ENCODE data around the gene HIPK2.

Gene HIPK2

GRCh38 chr7:139725077-139725476 is 52.7 kb downstream of the HIPK2 start:
- Histone ChIP-seq H3K9ac (peak overlapping the region in 1 of 11 experiments; percentile 46; a peak in 1 of 22 replicates), H3K4me1 (peaks cover 45 to 85% (median 68%) of the 10 kb centered on the region in 10 experiments), H3K36me3 (peaks cover 11 to 59% (median 22%) of the 10 kb centered on the region in 11 experiments; a peak in 21 of 22 replicates), H3K4me3 (no peak overlapping the region), H4K20me1 (peaks cover 14 to 100% (median 50%) of the 10 kb centered on the region in 11 experiments), H3K27ac (peak overlapping the region in 8 of 11 experiments; percentile 3 to 73 (median 42); a peak in 13 of 22 replicates), H3K9me3 (replicated peaks in 1 of 11) (peaks cover 0 to 17% (median 8%) of the 10 kb centered on the region in 11 experiments; a peak in 9 of 22 replicates), H3K4me2 (peak overlapping the region; percentile 40 to 70 (median 59); a peak in 21 of 22 replicates), H3K27me3 (no peaks in the 10 kb centered on the region)
- TF ChIP-seq Cebpa-rat (IDR thresholded peaks at IDR 0.05): no peak

- H3K27me3 ChIP-seq: no peaks in the 10 kb centered on the region
- no peak for TF ChIP-seq Cebpa-rat (IDR thresholded peaks at IDR 0.05)
- no peak overlapping the region for H3K9ac ChIP-seq
- H3K4me1 ChIP-seq: peaks cover 58 to 96% (median 84%) of the 10 kb centered on the region in 10 experiments
- H3K9me3 ChIP-seq (replicated peaks in 1 of 11): peaks cover 0 to 8% (median 0%) of the 10 kb centered on the region in 11 experiments; a peak in 1 of 22 replicates
- H4K20me1 ChIP-seq: peaks cover 14 to 100% (median 68%) of the 10 kb centered on the region in 11 experiments; a peak in 20 of 22 replicates
- H3K4me2 ChIP-seq: peak overlapping the region in 4 of 11 experiments; percentile 5 to 39 (median 26); a peak in 6 of 22 replicates
- H3K36me3 ChIP-seq: peaks cover 0 to 40% (median 0%) of the 10 kb centered on the region in 11 experiments; a peak in 6 of 22 replicates
- no peak overlapping the region for H3K27ac ChIP-seq
- H3K4me3 ChIP-seq: no peak overlapping the region
These were observed 55.2 kb downstream of the HIPK2 start for GRCh38 chr7:139722604-139723003.

- peaks cover 14 to 99% (median 61%) of the 10 kb centered on the region in 11 experiments; a peak in 20 of 22 replicates for H4K20me1 ChIP-seq
- TF ChIP-seq Cebpa-rat (IDR thresholded peaks at IDR 0.05): no peak
- H3K27ac ChIP-seq: peak overlapping the region in 1 of 11 experiments; percentile 11; a peak in 1 of 22 replicates
- H3K4me1 ChIP-seq: peaks cover 50 to 96% (median 83%) of the 10 kb centered on the region in 10 experiments
- peaks cover under 1 to 40% (median 6%) of the 10 kb centered on the region in 11 experiments for H3K36me3 ChIP-seq
- H3K9ac ChIP-seq: no peak overlapping the region
- no peaks in the 10 kb centered on the region for H3K27me3 ChIP-seq
- H3K4me3 ChIP-seq: no peak overlapping the region
- peak overlapping the region in 8 of 11 experiments; percentile 1 to 78 (median 57); a peak in 11 of 22 replicates for H3K4me2 ChIP-seq
- peaks cover 0 to 8% (median 0%) of the 10 kb centered on the region in 11 experiments; a peak in 2 of 22 replicates for H3K9me3 ChIP-seq (replicated peaks in 1 of 11)
These were observed 56.0 kb downstream of the HIPK2 start for GRCh38 chr7:139721821-139722220.

GRCh38 chr7:139721417-139721816 is 56.4 kb downstream of the HIPK2 start:
- Histone ChIP-seq H3K9ac (no peak overlapping the region), H3K27ac (peak overlapping the region in 1 of 11 experiments; percentile 11; a peak in 1 of 22 replicates)
- TF ChIP-seq Cebpa-rat (IDR thresholded peaks at IDR 0.05): no peak

GRCh38 chr7:139720705-139721231 is 57.0 kb downstream of the HIPK2 start:
- H3K4me3 ChIP-seq: no peak overlapping the region
- H3K27me3 ChIP-seq: no peaks in the 10 kb centered on the region
- peak overlapping the region in 6 of 11 experiments; percentile 50 to 78 (median 66); a peak in 10 of 22 replicates for H3K4me2 ChIP-seq
- peak overlapping the region in 5 of 11 experiments; percentile 15 to 72 (median 35); a peak in 3 of 22 replicates for H3K27ac ChIP-seq
- H3K9ac ChIP-seq: no peak overlapping the region
- peaks cover 0 to 8% (median 0%) of the 10 kb centered on the region in 11 experiments; a peak in 3 of 22 replicates for H3K9me3 ChIP-seq (replicated peaks in 1 of 11)
- peaks cover 44 to 93% (median 73%) of the 10 kb centered on the region in 10 experiments for H3K4me1 ChIP-seq
- peaks cover 11 to 43% (median 16%) of the 10 kb centered on the region in 11 experiments for H3K36me3 ChIP-seq
- peaks cover 7 to 98% (median 50%) of the 10 kb centered on the region in 11 experiments; a peak in 19 of 22 replicates for H4K20me1 ChIP-seq
- no peak for TF ChIP-seq Cebpa-rat (IDR thresholded peaks at IDR 0.05)

More at GRCh38 chr7:139721417-139721816, 56.4 kb downstream of the HIPK2 start:
- H4K20me1 ChIP-seq: peaks cover 11 to 98% (median 57%) of the 10 kb centered on the region in 11 experiments; a peak in 19 of 22 replicates
- H3K4me3 ChIP-seq: no peak overlapping the region
- peaks cover 46 to 93% (median 79%) of the 10 kb centered on the region in 10 experiments for H3K4me1 ChIP-seq
- H3K9me3 ChIP-seq (replicated peaks in 1 of 11): peaks cover 0 to 8% (median 0%) of the 10 kb centered on the region in 11 experiments; a peak in 3 of 22 replicates
- peak overlapping the region in 8 of 11 experiments; percentile 1 to 78 (median 57); a peak in 12 of 22 replicates for H3K4me2 ChIP-seq
- H3K27me3 ChIP-seq: no peaks in the 10 kb centered on the region
- H3K36me3 ChIP-seq: peaks cover 5 to 42% (median 10%) of the 10 kb centered on the region in 11 experiments

GRCh38 chr7:139720186-139720585 is 57.6 kb downstream of the HIPK2 start:
- Histone ChIP-seq H3K4me3 (no peak overlapping the region), H3K4me2 (peak overlapping the region in 7 of 11 experiments; percentile 50 to 78 (median 68); a peak in 13 of 22 replicates), H3K9ac (no peak overlapping the region), H3K36me3 (peaks cover 17 to 43% (median 22%) of the 10 kb centered on the region in 11 experiments), H3K4me1 (peaks cover 44 to 93% (median 71%) of the 10 kb centered on the region in 10 experiments), H3K27ac (peak overlapping the region in 6 of 11 experiments; percentile 48 to 78 (median 63); a peak in 9 of 22 replicates), H3K9me3 (replicated peaks in 1 of 11) (peaks cover 0 to 8% (median 0%) of the 10 kb centered on the region in 11 experiments; a peak in 3 of 22 replicates), H3K27me3 (no peaks in the 10 kb centered on the region), H4K20me1 (peaks cover under 1 to 98% (median 45%) of the 10 kb centered on the region in 11 experiments; a peak in 17 of 22 replicates)
- no peak for TF ChIP-seq Cebpa-rat (IDR thresholded peaks at IDR 0.05)

GRCh38 chr7:139718859-139719258 is 58.9 kb downstream of the HIPK2 start:
- Histone ChIP-seq H3K9me3 (replicated peaks in 1 of 11) (peaks cover 0 to 8% (median 0%) of the 10 kb centered on the region in 11 experiments; a peak in 3 of 22 replicates), H3K27me3 (no peaks in the 10 kb centered on the region), H3K36me3 (peaks cover 19 to 47% (median 28%) of the 10 kb centered on the region in 11 experiments), H3K4me3 (no peak overlapping the region), H4K20me1 (peaks cover 0 to 97% (median 37%) of the 10 kb centered on the region in 11 experiments; a peak in 13 of 22 replicates), H3K4me1 (peaks cover 51 to 97% (median 80%) of the 10 kb centered on the region in 10 experiments), H3K27ac (peak overlapping the region in 10 of 11 experiments; percentile 25 to 78 (median 58); a peak in 20 of 22 replicates), H3K9ac (peak overlapping the region in 4 of 11 experiments; percentile 2 to 48 (median 31); a peak in 4 of 22 replicates), H3K4me2 (peak overlapping the region; percentile 33 to 78 (median 62))
- TF ChIP-seq Cebpa-rat (IDR thresholded peaks at IDR 0.05): peak in 9 of 11 experiments; percentile 9 to 81 (median 51); a peak in 11 of 22 replicates

- Histone ChIP-seq H3K4me1 (peaks cover 58 to 97% (median 80%) of the 10 kb centered on the region in 10 experiments), H3K9ac (0 out of 22 replicates have a peak overlapping the region, but pooled peaks of 2 of the 11 experiments have one; percentile 2 to 14), H3K4me2 (peak overlapping the region in 10 of 11 experiments; percentile 9 to 78 (median 62); a peak in 18 of 22 replicates), H3K27me3 (no peaks in the 10 kb centered on the region), H4K20me1 (peaks cover 0 to 97% (median 34%) of the 10 kb centered on the region in 11 experiments; a peak in 13 of 22 replicates), H3K9me3 (replicated peaks in 1 of 11) (peaks cover 0 to 8% (median 0%) of the 10 kb centered on the region in 11 experiments; a peak in 3 of 22 replicates), H3K4me3 (peak overlapping the region in 1 of 10 experiments; percentile 12; a peak in 1 of 20 replicates), H3K36me3 (peaks cover 19 to 54% (median 36%) of the 10 kb centered on the region in 11 experiments), H3K27ac (peak overlapping the region in 9 of 11 experiments; percentile 36 to 78 (median 56); a peak in 15 of 22 replicates)
- TF ChIP-seq Cebpa-rat (IDR thresholded peaks at IDR 0.05): no peak
These were observed 59.7 kb downstream of the HIPK2 start for GRCh38 chr7:139718141-139718540.

Data from BLaER1 treated with 17β-estradiol and CSF1 and Interleukin-3, amounts not matched to agents 10 nM and 100 nM (cell line).